ENCODE results near the gene ATXN2L.

The ATXN2L gene

DNA sequence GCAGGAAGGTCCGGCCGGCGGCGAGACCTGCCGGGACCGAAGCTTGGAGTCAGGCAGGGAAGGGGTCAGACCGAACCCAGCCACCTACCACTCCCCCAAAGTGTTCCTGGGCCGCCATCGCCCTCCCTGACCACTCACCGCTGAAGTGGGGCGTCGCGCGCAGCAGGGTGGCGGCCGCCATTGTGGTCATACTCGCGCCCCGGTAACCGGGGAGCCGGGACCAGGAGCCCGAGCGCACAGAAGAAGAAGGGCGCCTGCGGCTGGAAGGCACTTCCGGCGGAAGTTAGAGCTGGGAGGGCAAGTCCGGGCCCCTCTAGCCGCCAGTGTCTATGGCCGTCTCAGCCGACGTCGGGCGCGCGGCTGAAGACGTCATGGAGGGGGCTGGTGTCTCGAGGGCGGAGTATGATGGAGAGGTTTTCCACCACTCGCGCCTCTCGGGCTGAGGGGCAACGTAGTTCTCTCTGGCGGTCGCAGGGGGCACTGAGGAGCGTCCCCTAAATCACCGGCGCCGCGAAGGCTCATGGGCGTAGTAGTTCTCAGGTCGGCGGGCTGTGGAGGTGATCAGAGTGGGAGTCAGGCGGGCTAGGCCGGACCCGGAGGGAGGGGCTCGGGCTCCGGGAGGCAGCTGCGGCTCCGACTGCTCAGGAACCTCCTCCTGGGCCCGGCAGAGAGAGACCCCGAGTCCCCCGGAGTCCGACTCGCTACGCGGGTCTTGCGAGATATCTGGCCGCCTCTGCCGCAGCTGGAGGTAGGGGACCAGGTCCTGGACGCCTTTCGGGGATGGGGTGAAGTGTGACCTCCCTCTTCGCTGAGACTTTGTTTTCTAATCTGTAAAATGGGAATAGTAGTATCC, 23.5 kb downstream of the ATXN2L start, which contains the start of gene TUFM:
TUFM (minus strand) TSS at position 269 of the 853 bp plus-strand sequence; CDS start at position 190, 79 bp downstream.
- ChIA-PET CTCF (interaction anchor here (0.9 to 2.8 kb wide), 8 partner anchors 8 to 102 kb away, joined by 3 to 20 read pairs (median 5); partner anchors contain the start of gene SH2B1), POLR2A (interaction anchor here (0.6 to 4.7 kb wide), 18 partner anchors 8 to 104 kb away, joined by 3 to 72 read pairs (median 4); partner anchors contain the start of genes ATP2A1, ATXN2L, NFATC2IP and RABEP2)
- peaks cover 3 to 36% of the 10 kb centered on the region in 2 experiments; a peak in 2 of 3 replicates for H3K36me3 ChIP-seq (ENCODE audit: control insufficient read depth in 2 of 2, insufficient read depth in 1 of 2, low read length in 2 of 2)
- H3K27ac ChIP-seq (ENCODE audit: extremely low read depth, low read depth, low read length) = peak within 1 kb of the TSS; percentile 65
- H3K4me3 ChIP-seq (ENCODE audit: low read depth, low read length) = peak within 1 kb of the TSS; percentile 95
- H3K4me1 ChIP-seq (ENCODE audit: control insufficient read depth, insufficient read depth, low read length) = no peaks in the 10 kb centered on the region
- H3K9me3 ChIP-seq (ENCODE audit: control insufficient read depth, insufficient read depth, low read depth, low read length) = no peaks in the 10 kb centered on the region
- no peak; the same call in 1 of the 2 replicates for TF ChIP-seq ZNF792 (tag by site-specific recombination; IDR thresholded peaks at IDR 0.05)
- peak; percentile 44; the same call in 1 of the 2 replicates for TF ChIP-seq ZNF692 (tag by site-specific recombination; IDR thresholded peaks at IDR 0.05)
- TF ChIP-seq, protein P1, sequence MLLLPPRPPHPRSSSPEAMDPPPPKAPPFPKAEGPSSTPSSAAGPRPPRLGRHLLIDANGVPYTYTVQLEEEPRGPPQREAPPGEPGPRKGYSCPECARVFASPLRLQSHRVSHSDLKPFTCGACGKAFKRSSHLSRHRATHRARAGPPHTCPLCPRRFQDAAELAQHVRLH (tag by site-specific recombination; IDR thresholded peaks at IDR 0.05) = peak; percentile 67; the same call in 1 of the 2 replicates
- 0 out of 2 replicates have a peak, but pooled peaks have one; percentile 9 for TF ChIP-seq PRDM4 (tag by site-specific recombination; IDR thresholded peaks at IDR 0.05)
- TF ChIP-seq ZNF2 (tag by site-specific recombination; IDR thresholded peaks at IDR 0.05) = no peak
- TF ChIP-seq YY2 (tag by site-specific recombination; IDR thresholded peaks at IDR 0.05) = peak; percentile 85
- TF ChIP-seq GLIS2 (tag by site-specific recombination; IDR thresholded peaks at IDR 0.05) = peak; percentile 90
- peak; percentile 55 for TF ChIP-seq GLIS1 (tag by site-specific recombination; IDR thresholded peaks at IDR 0.05)
- TF ChIP-seq, protein P2, sequence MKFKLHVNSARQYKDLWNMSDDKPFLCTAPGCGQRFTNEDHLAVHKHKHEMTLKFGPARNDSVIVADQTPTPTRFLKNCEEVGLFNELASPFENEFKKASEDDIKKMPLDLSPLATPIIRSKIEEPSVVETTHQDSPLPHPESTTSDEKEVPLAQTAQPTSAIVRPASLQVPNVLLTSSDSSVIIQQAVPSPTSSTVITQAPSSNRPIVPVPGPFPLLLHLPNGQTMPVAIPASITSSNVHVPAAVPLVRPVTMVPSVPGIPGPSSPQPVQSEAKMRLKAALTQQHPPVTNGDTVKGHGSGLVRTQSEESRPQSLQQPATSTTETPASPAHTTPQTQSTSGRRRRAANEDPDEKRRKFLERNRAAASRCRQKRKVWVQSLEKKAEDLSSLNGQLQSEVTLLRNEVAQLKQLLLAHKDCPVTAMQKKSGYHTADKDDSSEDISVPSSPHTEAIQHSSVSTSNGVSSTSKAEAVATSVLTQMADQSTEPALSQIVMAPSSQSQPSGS (tag by site-specific recombination; IDR thresholded peaks at IDR 0.05; ENCODE audit: low read depth) = peak; percentile 93
- TF ChIP-seq, protein P3, sequence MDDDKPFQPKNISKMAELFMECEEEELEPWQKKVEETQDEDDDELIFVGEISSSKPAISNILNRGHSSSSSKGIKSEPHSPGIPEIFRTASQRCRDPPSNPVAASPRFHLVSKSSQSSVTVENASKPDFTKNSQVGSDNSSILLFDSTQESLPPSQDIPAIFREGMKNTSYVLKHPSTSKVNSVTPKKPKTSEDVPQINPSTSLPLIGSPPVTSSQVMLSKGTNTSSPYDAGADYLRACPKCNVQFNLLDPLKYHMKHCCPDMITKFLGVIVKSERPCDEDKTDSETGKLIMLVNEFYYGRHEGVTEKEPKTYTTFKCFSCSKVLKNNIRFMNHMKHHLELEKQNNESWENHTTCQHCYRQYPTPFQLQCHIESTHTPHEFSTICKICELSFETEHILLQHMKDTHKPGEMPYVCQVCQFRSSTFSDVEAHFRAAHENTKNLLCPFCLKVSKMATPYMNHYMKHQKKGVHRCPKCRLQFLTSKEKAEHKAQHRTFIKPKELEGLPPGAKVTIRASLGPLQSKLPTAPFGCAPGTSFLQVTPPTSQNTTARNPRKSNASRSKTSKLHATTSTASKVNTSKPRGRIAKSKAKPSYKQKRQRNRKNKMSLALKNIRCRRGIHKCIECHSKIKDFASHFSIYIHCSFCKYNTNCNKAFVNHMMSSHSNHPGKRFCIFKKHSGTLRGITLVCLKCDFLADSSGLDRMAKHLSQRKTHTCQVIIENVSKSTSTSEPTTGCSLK (tag by site-specific recombination; IDR thresholded peaks at IDR 0.05) = no peak
- TF ChIP-seq SP3 (tag by site-specific recombination; IDR thresholded peaks at IDR 0.05) = peak; percentile 95
- TF ChIP-seq, protein P4, sequence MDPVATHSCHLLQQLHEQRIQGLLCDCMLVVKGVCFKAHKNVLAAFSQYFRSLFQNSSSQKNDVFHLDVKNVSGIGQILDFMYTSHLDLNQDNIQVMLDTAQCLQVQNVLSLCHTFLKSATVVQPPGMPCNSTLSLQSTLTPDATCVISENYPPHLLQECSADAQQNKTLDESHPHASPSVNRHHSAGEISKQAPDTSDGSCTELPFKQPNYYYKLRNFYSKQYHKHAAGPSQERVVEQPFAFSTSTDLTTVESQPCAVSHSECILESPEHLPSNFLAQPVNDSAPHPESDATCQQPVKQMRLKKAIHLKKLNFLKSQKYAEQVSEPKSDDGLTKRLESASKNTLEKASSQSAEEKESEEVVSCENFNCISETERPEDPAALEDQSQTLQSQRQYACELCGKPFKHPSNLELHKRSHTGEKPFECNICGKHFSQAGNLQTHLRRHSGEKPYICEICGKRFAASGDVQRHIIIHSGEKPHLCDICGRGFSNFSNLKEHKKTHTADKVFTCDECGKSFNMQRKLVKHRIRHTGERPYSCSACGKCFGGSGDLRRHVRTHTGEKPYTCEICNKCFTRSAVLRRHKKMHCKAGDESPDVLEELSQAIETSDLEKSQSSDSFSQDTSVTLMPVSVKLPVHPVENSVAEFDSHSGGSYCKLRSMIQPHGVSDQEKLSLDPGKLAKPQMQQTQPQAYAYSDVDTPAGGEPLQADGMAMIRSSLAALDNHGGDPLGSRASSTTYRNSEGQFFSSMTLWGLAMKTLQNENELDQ (tag by site-specific recombination; IDR thresholded peaks at IDR 0.05; ENCODE audit: low read depth) = no peak
- peak; percentile 99 for TF ChIP-seq ZNF629 (tag by site-specific recombination; IDR thresholded peaks at IDR 0.05)
- no peak for TF ChIP-seq ZNF37A (tag by site-specific recombination; IDR thresholded peaks at IDR 0.05)
- peak; percentile 83 for TF ChIP-seq SP7 (tag by site-specific recombination; IDR thresholded peaks at IDR 0.05)
- peak; percentile 81 for TF ChIP-seq KLF17 (tag by site-specific recombination; IDR thresholded peaks at IDR 0.05)
- TF ChIP-seq ZNF223 (tag by site-specific recombination; IDR thresholded peaks at IDR 0.05) = no peak; the same call in 1 of the 2 replicates
- TF ChIP-seq ZNF660 (tag by site-specific recombination; IDR thresholded peaks at IDR 0.05) = peak; percentile 85
- TF ChIP-seq, protein P5, sequence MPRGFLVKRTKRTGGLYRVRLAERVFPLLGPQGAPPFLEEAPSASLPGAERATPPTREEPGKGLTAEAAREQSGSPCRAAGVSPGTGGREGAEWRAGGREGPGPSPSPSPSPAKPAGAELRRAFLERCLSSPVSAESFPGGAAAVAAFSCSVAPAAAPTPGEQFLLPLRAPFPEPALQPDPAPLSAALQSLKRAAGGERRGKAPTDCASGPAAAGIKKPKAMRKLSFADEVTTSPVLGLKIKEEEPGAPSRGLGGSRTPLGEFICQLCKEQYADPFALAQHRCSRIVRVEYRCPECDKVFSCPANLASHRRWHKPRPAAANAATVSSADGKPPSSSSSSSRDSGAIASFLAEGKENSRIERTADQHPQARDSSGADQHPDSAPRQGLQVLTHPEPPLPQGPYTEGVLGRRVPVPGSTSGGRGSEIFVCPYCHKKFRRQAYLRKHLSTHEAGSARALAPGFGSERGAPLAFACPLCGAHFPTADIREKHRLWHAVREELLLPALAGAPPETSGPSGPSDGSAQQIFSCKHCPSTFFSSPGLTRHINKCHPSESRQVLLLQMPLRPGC (tag by site-specific recombination; IDR thresholded peaks at IDR 0.05) = peak; percentile 45; the same call in 1 of the 2 replicates
- peak; percentile 82; the same call in 1 of the 2 replicates for TF ChIP-seq ZNF324 (tag by site-specific recombination; IDR thresholded peaks at IDR 0.05)
